SKM-1 treated with dmso at 0.1 percent for 144 hours (cell line): ENCODE results near the gene DNAH17.
"Not testable (repeated sequence)": the region's sequence is repeated elsewhere in the genome, so short reads cannot be mapped to it uniquely, and the experiment has no call there.

ENCODE experiments used
- DNase-seq: peaks from one replicate; lab custom pipeline; 2025; ENCODE audit not compliant: unreplicated experiment; lab: John Stamatoyannopoulos, UW

DNAH17 gene

DNA sequence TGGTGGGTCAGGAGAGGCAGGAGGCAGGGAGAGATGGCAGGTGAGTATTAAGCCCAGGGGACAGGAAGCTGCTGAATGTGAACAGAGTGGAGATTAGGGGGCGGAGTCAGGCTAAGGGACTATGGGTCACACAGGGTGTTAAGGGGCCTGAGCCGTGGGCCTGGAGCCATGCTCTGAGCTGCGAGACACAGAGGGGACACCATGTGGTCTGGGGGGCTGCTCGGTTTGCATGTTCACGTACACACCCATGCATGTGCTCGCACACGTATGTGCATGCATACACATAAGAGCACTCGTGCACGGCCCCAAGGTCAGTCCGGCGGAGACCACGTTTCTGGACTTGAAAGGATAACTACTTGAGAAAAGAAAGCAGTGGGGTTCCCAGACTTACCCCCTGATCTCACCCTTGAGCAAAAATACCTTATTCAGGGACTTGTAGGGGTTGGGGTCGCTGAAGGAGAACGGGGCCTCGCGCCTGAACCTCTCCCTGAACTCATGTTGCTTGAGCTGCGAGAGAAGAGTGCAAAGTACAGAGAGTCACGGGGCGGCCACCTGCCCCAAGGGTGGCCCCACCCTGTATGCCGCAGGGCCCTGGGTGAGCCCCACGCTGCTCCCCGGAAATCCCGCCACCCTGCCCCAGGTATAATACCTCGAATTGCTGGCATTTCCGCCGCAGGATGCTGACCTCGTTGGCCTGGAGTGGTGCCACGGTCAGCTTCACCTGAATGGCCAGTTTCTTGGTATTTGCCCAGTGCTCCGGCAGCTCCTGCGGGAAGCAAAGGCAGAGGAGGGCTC, 50.8 kb downstream of the DNAH17 start:
- no peak for DNase-seq

GRCh38 chr17:78525511-78526160, 51.6 kb downstream of the DNAH17 start:
- no peak for DNase-seq

- no peak for DNase-seq
These were observed 52.2 kb downstream of the DNAH17 start for GRCh38 chr17:78524870-78525510.

DNA sequence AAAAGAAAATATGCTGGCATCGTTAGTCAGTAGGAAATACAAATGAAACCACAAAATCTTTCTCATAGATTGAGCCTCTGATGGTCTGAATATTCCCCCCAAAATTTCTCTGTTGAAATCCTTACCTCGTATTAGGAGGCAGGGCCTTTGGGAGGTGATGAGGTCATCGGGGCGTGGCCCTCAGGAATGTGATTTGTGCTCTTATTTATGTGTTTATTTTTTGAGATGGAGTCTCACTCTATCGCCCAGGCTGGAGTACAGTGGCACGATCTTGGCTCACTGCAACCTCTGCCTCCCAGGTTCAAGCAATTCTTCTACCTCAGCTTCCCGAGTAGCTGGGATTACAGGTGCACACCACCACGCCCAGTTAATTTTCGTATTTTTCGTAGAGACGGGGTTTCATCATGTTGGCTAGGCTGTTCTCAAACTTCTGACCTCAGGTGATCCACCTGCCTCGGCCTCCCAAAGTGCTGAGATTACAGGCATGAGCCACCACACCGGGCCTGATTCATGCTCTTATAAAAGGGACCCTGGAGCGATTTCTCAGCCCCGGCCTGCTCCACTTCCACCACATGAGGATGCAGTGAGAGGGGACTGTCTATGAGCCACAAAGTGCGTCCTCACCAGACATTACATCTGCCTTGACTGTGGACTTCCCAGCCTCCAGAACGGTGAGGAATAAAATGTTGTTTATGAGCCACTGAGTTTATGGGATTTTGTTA, 53.1 kb downstream of the DNAH17 start:
- DNase-seq, result no peak

GRCh38 chr17:78522031-78522809, 55.0 kb downstream of the DNAH17 start:
- DNase-seq, result no peak

- no peak for DNase-seq
These were observed 59.8 kb downstream of the DNAH17 start for GRCh38 chr17:78517421-78517820.

DNA sequence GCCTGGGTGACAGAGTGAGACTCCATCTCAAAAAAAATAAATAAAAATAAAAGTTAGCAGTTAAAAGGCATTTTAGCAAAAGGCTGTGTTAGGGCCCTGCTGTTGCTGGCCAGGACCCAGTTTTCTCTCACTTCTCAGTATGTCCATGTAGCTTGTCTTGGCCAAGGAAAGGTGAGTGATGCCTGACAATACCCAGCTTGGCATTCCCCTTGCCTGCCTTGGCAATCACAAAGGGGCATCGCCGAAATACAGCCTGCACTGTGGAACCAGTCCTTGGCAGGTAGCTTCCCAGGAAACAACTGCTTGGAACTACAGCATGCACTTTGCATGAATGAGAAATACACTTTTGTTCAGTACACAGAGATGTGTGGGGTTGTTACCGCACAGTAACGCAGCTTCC, 61.7 kb downstream of the DNAH17 start:
- no peak for DNase-seq

DNA sequence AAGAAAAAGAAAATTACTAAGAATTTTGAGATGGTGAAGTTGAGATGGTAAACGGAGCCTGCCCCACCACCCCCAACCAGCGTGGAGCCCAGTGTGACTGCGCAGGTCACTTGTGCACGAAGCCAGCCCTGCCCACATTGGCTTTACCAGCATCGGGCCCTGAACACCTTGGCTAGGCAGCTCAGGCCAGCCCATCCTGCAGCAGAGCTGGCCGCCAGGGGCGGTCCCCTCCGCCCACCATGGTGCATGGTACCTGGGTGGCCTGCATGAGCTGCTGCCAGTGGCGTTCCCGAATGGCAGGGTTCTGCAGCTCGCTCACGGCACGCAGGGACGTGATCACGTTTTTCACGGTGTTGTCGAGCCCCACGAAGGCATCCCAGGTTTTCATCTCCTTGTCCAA, 62.7 kb downstream of the DNAH17 start:
- no peak for DNase-seq

GRCh38 chr17:78512976-78513375, 64.2 kb downstream of the DNAH17 start:
- DNase-seq, result no peak

DNA sequence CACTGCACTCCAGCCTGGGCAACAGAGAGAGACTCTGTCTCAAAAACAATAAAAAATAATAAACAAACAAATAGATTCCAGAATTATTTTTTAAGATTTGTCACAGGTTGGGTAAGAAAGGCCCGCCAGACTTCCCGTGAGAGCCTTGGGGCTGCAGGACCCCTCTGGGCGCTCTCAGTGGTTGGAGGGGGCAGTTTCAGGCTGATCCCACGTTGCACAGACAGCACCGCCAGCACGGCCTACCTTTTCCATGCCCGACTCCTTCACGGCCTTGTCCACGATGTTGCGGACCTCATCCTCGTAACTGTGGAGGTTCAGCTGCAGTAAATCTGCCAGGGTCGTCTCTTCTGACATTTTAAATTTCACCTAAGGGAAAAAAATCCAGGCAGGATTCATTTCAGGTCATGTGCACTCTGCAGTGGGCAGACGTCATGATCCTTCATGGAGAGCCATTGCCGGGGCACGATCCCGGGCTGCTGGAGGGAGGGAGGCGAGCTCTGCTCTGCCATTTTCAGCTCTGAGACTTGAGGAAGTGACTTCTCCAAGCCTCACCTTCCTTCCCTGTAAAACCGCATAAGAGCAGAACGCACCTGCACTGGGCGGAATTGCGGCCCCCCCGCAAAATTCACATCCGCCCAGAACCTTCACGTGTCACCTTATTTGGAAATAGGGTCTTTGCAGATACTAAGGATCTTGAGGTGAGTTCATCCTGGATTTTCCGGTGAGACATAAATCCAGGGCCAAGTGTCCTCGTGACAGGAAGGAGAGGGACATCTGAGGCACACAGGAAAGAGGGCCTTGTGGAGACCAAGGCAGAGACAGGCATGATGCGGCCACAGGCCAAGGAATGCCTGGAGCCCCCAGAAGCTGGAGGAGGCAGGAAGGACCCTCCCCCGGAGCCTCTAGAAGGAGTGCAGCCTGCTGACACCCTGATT, 66.8 kb downstream of the DNAH17 start:
- DNase-seq, result no peak

GRCh38 chr17:78507526-78507925, 69.7 kb downstream of the DNAH17 start:
- no peak for DNase-seq

- DNase-seq, result no peak
These were observed 70.5 kb downstream of the DNAH17 start for GRCh38 chr17:78506454-78507309.

DNA sequence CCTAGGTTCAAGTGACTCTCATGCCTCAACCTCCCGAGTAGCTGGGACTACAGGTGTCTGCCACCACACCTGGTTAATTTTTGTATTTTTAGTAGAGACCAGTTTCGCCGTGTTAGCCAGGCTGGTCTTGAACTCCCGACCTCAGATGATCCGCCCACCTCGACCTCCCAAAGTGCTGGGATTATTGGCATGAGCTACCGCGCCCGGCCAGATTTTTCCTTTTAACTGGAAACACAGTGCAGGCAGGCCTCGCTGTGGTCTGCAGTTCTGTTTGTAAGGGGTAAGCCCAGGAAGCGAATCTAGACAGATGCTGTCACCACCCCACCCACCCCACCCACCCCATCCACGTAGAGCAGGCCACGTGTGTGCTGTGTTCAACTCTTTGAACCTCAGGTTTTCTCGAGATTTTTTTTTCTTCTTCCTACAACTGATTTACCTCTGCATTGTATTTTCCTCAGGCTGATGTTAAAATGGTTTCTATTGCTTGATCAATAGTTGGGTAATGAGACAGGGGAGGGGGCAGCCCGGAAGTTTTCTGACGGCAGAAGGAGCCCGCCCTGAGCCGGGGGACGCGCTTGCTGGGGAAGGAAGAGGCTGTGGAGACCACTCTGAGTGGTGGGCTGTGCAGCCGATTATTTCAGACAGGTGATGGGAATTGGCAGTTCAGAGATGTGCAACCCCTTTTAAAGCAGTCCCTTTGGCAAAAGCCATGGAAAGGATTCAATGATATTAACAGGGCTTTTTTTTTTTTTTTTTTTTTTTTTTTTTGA, 72.9 kb downstream of the DNAH17 start:
- no peak for DNase-seq

- not testable (repeated sequence) for DNase-seq
These were observed 73.8 kb downstream of the DNAH17 start for GRCh38 chr17:78503388-78503787.

DNA sequence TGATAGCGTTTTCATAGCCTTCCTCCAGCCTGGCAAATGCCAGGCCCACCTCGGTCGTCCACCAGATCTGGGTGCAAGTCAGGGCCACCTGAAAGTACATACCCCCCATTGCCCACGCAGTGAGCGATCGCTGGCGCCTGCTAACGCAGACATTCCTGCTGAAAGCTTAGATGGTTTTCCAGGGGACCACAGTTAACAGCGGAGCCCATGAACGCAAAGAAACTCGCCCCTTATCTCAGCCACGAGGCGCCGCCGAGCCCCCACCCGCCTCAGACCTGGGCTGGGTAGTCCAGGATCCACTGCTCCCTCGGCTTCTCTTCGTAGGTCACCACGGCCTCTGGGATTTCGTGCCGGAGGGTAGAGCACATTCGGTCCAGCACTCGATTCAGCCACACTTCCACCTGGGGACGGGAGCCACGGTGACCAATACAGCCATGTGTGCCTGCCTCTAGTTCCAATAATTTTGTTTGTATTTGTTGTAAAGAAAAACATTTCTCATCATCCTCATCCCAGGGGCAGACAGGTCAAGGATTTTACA, 74.5 kb downstream of the DNAH17 start:
- DNase-seq, result no peak

DNA sequence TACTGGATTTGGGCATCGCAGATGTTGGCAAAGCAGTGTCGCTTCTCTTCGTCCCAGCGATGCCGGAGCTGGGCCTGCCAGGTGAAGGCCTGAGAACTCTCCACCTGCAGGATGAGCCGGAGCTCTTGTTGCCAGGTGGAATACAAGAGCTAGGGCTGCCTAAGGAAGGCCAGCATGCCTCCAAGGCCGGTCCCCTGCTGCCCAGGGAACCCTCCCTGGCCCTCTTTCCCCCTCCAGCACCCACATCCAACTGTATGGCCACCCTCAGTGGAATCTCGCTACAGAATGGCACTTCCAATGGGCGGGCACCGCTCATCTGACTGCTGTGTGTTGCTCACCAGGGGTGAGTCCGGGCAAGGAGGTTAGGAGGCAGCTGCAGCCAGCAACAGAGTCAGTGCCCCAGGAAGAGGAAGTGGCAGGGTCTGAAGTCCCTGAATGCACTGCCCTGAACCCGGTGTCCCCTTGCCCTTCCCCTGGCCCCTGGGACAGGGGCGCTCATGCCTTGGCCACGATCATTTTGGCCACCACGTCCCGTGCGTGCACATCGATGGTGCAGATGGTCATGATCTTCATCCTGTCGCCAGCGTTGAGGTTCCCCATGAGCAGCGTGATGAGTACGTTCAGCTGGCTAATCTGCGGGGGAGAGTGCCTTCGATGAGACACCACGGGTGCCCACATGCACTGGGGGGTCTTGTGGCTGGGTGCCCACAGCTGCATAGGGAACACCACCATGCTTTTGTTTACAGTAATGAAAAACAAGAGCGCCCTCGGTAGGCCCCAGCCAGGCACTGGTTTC, 75.8 kb downstream of the DNAH17 start:
- peak; percentile 23 for DNase-seq

GRCh38 chr17:78500806-78501205, 76.4 kb downstream of the DNAH17 start:
- DNase-seq, result no peak
